Measurements from ENCODE around the gene ATXN10.
"Not testable (repeated sequence)": the region's sequence is repeated elsewhere in the genome, so short reads cannot be mapped to it uniquely, and the experiment has no call there.

Gene ATXN10

DNA sequence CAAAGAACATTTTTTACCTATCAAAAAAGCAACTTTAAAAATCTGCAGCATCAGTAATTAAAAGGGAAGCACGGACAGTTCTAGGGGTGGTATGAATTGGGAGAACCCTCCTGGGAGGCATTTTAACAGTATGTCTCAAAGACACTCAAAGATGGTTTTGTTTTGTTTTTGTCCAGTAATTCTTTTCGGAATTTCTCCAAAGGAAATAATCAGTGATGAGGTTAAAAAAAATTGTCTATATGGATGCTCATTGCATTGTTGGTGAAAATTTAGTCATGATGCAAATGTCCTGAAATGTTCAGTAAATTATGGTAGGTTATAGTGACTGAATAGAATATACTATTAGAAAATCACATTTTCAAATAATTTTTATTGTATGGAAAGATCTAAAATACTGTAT is 115.1 kb downstream of the ATXN10 start:
- TF ChIP-seq, protein P1, sequence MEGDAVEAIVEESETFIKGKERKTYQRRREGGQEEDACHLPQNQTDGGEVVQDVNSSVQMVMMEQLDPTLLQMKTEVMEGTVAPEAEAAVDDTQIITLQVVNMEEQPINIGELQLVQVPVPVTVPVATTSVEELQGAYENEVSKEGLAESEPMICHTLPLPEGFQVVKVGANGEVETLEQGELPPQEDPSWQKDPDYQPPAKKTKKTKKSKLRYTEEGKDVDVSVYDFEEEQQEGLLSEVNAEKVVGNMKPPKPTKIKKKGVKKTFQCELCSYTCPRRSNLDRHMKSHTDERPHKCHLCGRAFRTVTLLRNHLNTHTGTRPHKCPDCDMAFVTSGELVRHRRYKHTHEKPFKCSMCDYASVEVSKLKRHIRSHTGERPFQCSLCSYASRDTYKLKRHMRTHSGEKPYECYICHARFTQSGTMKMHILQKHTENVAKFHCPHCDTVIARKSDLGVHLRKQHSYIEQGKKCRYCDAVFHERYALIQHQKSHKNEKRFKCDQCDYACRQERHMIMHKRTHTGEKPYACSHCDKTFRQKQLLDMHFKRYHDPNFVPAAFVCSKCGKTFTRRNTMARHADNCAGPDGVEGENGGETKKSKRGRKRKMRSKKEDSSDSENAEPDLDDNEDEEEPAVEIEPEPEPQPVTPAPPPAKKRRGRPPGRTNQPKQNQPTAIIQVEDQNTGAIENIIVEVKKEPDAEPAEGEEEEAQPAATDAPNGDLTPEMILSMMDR (IDR thresholded peaks at IDR 0.05; ENCODE audit: extremely low read depth, missing control alignments), result no peak
- DNase-seq (ENCODE audit: low spot score), result no peak

DNA sequence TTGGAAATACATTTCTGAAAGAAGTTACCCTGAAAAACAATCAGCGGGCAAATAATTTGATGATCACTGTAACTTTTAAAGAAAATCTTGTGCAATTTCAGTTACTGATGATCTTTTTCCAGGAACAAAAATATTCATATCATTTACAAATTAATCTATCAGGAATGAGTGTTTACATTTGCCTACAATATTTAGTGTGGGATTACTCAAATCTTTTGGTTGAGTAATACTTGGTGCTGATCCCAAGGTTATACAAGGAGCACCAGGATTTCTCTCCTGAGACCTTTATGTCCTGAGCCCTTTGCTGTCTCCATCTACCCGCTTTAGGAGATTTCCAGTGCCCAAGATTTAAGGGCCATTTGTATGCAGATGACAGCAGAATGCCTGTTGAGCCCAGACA is 116.1 kb downstream of the ATXN10 start:
- DNase-seq (ENCODE audit: low spot score), result no peak
- TF ChIP-seq, protein P1 (IDR thresholded peaks at IDR 0.05; ENCODE audit: extremely low read depth, missing control alignments), result no peak

DNA sequence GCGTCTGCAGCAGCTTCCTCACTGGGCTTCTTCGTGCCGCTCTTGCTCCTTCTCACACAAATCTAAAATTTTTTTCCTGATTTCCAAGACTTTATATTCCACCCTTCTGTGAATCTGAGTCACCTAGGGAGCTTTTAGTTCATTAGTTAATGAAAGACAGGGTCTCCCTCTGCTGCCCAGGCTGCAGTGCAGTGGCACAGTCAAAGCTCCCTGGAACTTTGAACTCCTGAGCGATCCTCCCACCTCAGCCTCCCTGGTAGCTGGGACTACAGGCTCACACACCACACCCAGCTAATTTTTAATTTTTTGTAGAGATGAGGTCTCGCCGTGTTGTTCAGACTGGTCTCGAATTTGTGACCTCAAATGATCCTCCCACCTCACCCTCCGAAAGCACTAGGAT is 116.9 kb downstream of the ATXN10 start:
- no peak for DNase-seq (ENCODE audit: low spot score)
- TF ChIP-seq, protein P1 (IDR thresholded peaks at IDR 0.05; ENCODE audit: extremely low read depth, missing control alignments), result no peak

DNA sequence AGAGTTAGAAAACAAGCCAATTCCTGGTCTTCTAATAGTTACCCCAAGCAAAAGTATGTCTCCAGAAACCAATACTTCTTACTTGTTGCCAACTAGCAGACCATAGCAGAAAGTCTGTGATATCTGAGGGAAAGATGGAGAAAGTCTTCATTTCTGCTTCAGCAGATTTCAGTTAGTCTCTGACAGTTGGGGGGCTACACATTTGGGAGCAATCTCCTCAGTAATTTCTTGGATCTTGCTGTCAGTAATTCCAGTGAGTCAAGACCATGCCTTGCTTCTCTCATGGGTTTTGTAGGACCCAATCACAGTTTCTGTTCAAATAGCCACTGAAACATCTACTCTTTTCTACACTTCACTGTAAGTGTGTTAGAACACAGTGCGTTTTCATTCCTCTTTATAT is 118.8 kb downstream of the ATXN10 start:
- no peak for DNase-seq (ENCODE audit: low spot score)
- TF ChIP-seq, protein P1 (IDR thresholded peaks at IDR 0.05; ENCODE audit: extremely low read depth, missing control alignments), result no peak

DNA sequence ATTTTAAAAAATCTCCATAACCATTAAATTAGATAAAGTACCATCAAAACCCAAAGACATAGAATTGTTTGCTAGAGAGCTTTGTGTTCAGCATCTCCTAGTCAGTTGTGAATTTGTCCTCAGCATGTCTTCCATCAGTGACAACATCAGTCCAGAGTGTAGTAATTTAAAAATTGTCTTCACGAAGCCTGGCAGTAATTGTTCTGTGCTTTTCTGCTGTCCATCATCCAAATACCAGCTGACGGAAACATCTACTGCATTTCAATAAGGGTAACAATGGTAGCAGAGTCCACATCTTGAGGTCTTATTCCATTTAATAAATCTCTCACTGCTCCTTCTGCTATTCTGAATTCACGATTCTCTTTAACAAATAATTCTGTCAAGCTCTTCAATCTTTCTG is 121.5 kb downstream of the ATXN10 start:
- no peak for DNase-seq (ENCODE audit: low spot score)
- TF ChIP-seq, protein P1 (IDR thresholded peaks at IDR 0.05; ENCODE audit: extremely low read depth, missing control alignments), result no peak

DNA sequence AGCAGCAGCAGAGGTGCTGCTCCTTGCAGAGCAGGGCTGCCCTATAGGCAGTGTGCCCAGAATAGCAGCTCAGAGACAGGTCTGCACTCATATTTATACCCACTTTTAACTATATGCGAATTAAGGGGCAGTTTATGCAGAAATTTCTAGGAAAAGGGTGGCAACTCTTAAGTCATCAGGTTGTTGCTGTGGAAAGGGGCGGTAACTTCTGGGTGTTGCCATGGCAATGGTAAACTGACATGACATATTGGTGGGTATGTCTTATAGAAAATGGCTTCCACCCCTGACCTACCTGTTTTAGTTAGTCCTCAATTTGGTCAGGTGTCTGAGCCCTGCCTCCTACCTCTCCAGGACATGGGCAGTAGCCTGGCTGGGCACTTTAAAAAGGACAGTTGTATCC is 122.3 kb downstream of the ATXN10 start:
- TF ChIP-seq, protein P1 (IDR thresholded peaks at IDR 0.05; ENCODE audit: extremely low read depth, missing control alignments), result no peak

DNA sequence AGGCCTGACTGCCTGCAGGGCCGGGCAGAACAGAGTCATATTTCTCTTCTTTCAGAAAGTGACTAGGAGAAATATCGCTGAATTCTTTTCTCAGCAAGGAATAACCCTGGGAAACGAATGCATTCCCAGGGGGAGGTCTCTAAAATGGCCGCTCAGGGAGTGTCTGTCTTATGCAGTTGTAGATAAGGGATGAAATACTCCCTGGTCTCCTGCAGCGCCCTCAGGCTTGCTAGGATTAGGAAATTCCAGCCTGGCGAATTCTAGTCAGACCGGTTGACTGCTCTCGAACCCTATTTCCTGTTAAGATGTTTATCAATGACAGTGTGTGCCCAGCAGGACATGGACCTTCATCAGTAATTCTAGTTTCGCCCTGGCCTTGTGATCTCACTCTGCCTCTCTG is 124.4 kb downstream of the ATXN10 start:
- not testable (repeated sequence) for DNase-seq (ENCODE audit: low spot score)

More for the DNA sequence above, 122.3 kb downstream of the ATXN10 start:
- DNase-seq (ENCODE audit: low spot score), result no peak

DNA sequence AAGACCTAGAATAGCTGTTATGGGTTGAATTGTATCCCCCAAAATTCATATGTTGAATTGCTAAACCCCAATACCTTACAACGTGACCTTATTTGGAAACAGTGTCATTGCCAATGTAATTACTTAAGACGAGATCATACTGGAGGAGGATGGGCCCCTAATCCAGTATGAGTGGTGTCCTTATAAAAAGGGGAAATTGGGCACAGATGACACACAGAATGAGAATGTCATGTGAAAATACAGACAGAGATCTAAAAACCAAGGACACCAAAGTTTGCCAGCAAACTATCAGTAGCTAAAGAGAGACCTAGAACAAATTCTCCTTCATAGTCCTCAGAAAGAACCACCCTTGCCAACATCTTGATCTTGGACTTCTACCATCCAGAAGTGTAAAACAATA is 127.7 kb downstream of the ATXN10 start:
- DNase-seq (ENCODE audit: low spot score), result no peak
- TF ChIP-seq, protein P1 (IDR thresholded peaks at IDR 0.05; ENCODE audit: extremely low read depth, missing control alignments), result no peak

Measured in GM20000 (cell line).